HepG2 (cell line): ENCODE measurements around the gene GATA3. TPM values are rescaled to one million over a fixed set of nuclear protein-coding genes. Genes with fewer than 3 reads are reported as not detected.

Experiments used
- ATAC-seq: fragments of 200-7000 bp; cut with Tn5 transposase; 3 replicates; pipeline ENCODE4 v1.9.1; 2020; ENCODE audit warnings: mild to moderate bottlenecking, moderate library complexity
- BruUV-seq: library from RNA; stranded (reverse); fragments of 400-500 nt; replicated peaks from 2 replicates; lab custom pipeline; 2021; lab: Mats Ljungman, UMichigan
- CTCF ChIA-PET: fragments of 300-600 bp; formaldehyde crosslinking; extraction: SDS; loops from one replicate; lab custom pipeline; 2021; ENCODE audit warnings: low total read pairs, inconsistent platforms, low intra/inter-chr PET ratio; lab: Yijun Ruan, JAX
- POLR2A ChIA-PET: fragments of 350-600 bp; sonication (Branson Sonifier 250); formaldehyde crosslinking; loops from one replicate; lab custom pipeline; 2020; ENCODE audit warnings: antibody characterized with exemption, inconsistent platforms; lab: Yijun Ruan, JAX
- DNase-seq: peaks from one replicate; pipeline ENCODE4 v3.0.0-alpha.2; 2015; ENCODE audit warnings: low spot score
- FAIRE-seq: peaks from 3 replicates; lab custom pipeline; 2011; peaks lifted over from hg19 to GRCh38; lab: Jason Lieb, UNC
- H2AFZ ChIP-seq: one replicate; pipeline ENCODE4 v1.6.1; 2011; ENCODE audit warnings: low read length, inconsistent platforms
- H3K27ac ChIP-seq: fragments of 300-600 bp; 3 replicates; pipeline ENCODE4 v1.8.0; 2011; ENCODE audit warnings: mixed run types, mild to moderate bottlenecking, mixed read lengths, low read length, inconsistent platforms; ENCODE audit not compliant: insufficient read depth; ENCODE audit errors: extremely low read length
- H3K27me3 ChIP-seq, 2 experiments: fragments of 200-600 bp in 1 of 2; 2 replicates in 1 of 2; 3 replicates in 1 of 2; pipeline versions ENCODE4 v1.6.0 to v1.8.0; 2011; ENCODE audit warnings: low read length in 2 of 2, mild to moderate bottlenecking in 2 of 2, moderate library complexity in 2 of 2, inconsistent platforms in 1 of 2; ENCODE audit not compliant: insufficient read depth in 2 of 2, control insufficient read depth in 1 of 2
- H3K36me3 ChIP-seq, 2 experiments: fragments of 200-600 bp in 1 of 2; replicated peaks in 1 of 2; 2 replicates in 1 of 2; 3 replicates in 1 of 2; pipeline versions ENCODE4 v1.5.1 to v1.8.0; 2011; ENCODE audit warnings: low read length in 2 of 2, inconsistent platforms in 1 of 2; ENCODE audit not compliant: insufficient read depth in 2 of 2, control insufficient read depth in 1 of 2
- H3K4me1 ChIP-seq: 2 replicates; pipeline ENCODE4 v1.5.1; 2012; ENCODE audit warnings: low read length, inconsistent platforms; ENCODE audit not compliant: insufficient read depth
- H3K4me2 ChIP-seq: 2 replicates; pipeline ENCODE4 v1.6.0; 2011; ENCODE audit warnings: low read depth, low read length, inconsistent platforms
- H3K4me3 ChIP-seq, 3 experiments: fragments of 200-600 bp in 1 of 3; sonication (generic), shearing (Covaris generic) in 1 of 3; replicated peaks in 1 of 3; 2 replicates each; pipeline ENCODE4 v1.5.1; 2011 to 2016; ENCODE audit warnings: low read length in 3 of 3, inconsistent platforms in 2 of 3, low read depth in 2 of 3, mild to moderate bottlenecking in 2 of 3, control low read depth in 1 of 3, mixed read lengths in 1 of 3; ENCODE audit not compliant: insufficient read depth in 1 of 3
- H3K79me2 ChIP-seq: one replicate; pipeline ENCODE4 v1.6.1; 2011; ENCODE audit warnings: low read length, inconsistent platforms; ENCODE audit not compliant: insufficient read depth
- H3K9ac ChIP-seq: 2 replicates; pipeline ENCODE4 v1.6.0; 2011; ENCODE audit warnings: mild to moderate bottlenecking, low read depth, low read length, inconsistent platforms; ENCODE audit not compliant: insufficient read depth
- H3K9me3 ChIP-seq: 2 replicates; pipeline ENCODE4 v1.5.1; 2012; ENCODE audit warnings: mild to moderate bottlenecking, low read length
- H4K20me1 ChIP-seq: 2 replicates; pipeline ENCODE4 v1.6.0; 2011; ENCODE audit warnings: inconsistent platforms, mild to moderate bottlenecking, low read length, moderate library complexity; ENCODE audit not compliant: insufficient read depth
- CBX2 ChIP-seq, 2 experiments: fragments of 200-600 bp in 1 of 2; sonication (generic); formaldehyde crosslinking in 1 of 2; IDR thresholded peaks; 2 replicates each; pipeline versions ENCODE4 v1.7.0 to v1.8.1; 2018 to 2022; ENCODE audit warnings: low read depth in 2 of 2, low read length in 1 of 2, mild to moderate bottlenecking in 1 of 2, missing genetic modification reagents in 1 of 2
- EZH2 ChIP-seq: conservative IDR thresholded peaks from 2 replicates; pipeline ENCODE4 v1.6.1; 2012; ENCODE audit warnings: mild to moderate bottlenecking, low read depth, low read length, moderate library complexity
- MNT ChIP-seq: fragments of 450-650 bp; IDR thresholded peaks from 2 replicates; pipeline ENCODE4 v1.6.1; 2016
- NFYB ChIP-seq: sonication (generic); formaldehyde crosslinking; IDR thresholded peaks from 2 replicates; pipeline ENCODE4 v1.4.0; 2020; ENCODE audit warnings: missing genetic modification reagents
- ZNF33A ChIP-seq: sonication (generic); formaldehyde crosslinking; IDR thresholded peaks from 2 replicates; pipeline ENCODE4 v1.5.1; 2020; ENCODE audit warnings: missing genetic modification reagents, mild to moderate bottlenecking, moderate library complexity, borderline replicate concordance
- ZNF414 ChIP-seq: sonication (generic); formaldehyde crosslinking; IDR thresholded peaks from 2 replicates; pipeline ENCODE4 v1.5.0; 2020; ENCODE audit warnings: missing genetic modification reagents
- ZNF446 ChIP-seq: sonication (generic); formaldehyde crosslinking; IDR thresholded peaks from 2 replicates; pipeline ENCODE4 v1.5.0; 2020; ENCODE audit warnings: mild to moderate bottlenecking, missing genetic modification reagents
- ZNF550 ChIP-seq: sonication (generic); formaldehyde crosslinking; IDR thresholded peaks from 2 replicates; pipeline ENCODE4 v1.4.0; 2020; ENCODE audit warnings: mild to moderate bottlenecking, missing genetic modification reagents, borderline replicate concordance
- ZNF563 ChIP-seq: sonication (generic); formaldehyde crosslinking; IDR thresholded peaks from 2 replicates; pipeline ENCODE4 v1.8.0; 2022; ENCODE audit warnings: mild to moderate bottlenecking, moderate library complexity, missing genetic modification reagents
- ZNF574 ChIP-seq: sonication (generic); formaldehyde crosslinking; IDR thresholded peaks from 2 replicates; pipeline ENCODE4 v1.4.0; 2020; ENCODE audit warnings: missing genetic modification reagents
- WGBS: methylation state at CpG from one replicate; pipeline ENCODE4 v1.1.6; 2017; ENCODE audit warnings: low lambda C conversion rate; 5-methylcytosine and 5-hydroxymethylcytosine counted together
- in situ Hi-C: cut with HindIII; loops from 2 replicates; pipeline ENCODE4 v1.10.0; 2017; ENCODE audit warnings: low pct_unique_long_range_greater_than_20kb; ENCODE audit not compliant: extremely low pct_ligation_motif_present
- intact Hi-C: fragments of 100-400 bp; cut with micrococcal nuclease; formaldehyde crosslinking; loops from one replicate; pipeline ENCODE4 v1.10.0; 2022; ENCODE audit not compliant: unreplicated experiment
- polyA plus RNA-seq, 8 experiments: library from polyadenylated mRNA; depleted of rRNA in 3 of 8; stranded (reverse) in 7 of 8; unstranded in 1 of 8; fragments of >200 nt; fragmentation: Illumina TruSeq in 4 of 8; extraction: Trizol in 4 of 8; gene quantifications; 2 replicates each; pipeline versions ENCODE4 v1.2.1 to v1.2.3, GENCODE V29; 2011 to 2016; ENCODE audit warnings: low read depth in 4 of 8, missing spikeins in 1 of 8, mixed read lengths in 1 of 8; ENCODE audit not compliant: insufficient read depth in 1 of 8
- total RNA-seq, 5 experiments: library from RNA; depleted of rRNA; stranded (reverse); fragments of >200 nt; fragmentation: Illumina TruSeq; extraction: Trizol; gene quantifications; 2 replicates each; pipeline ENCODE4 v1.2.3, GENCODE V29; 2016; ENCODE audit warnings: low read depth in 1 of 5

GATA3 gene
- total and polyA plus RNA-seq, 2 of the 13 experiments (the other 11 are each of a cell fraction or from before 2014, with no cell fraction given), result not detected

- peak overlapping the region; percentile 73 for H3K4me2 ChIP-seq
- no peak for FAIRE-seq
- in situ Hi-C loops (no loop called here), intact Hi-C loops (no loop called here)
- peaks cover 35% of the 10 kb centered on the region; the same call in 1 of the 2 replicates for H4K20me1 ChIP-seq
- WGBS, result 6% methylated on average over 9 of the region's 68 CpGs
- H3K79me2 ChIP-seq, result no peaks in the 10 kb centered on the region
- CTCF ChIA-PET, result no interaction called here
- DNase-seq, result no peak
- POLR2A ChIA-PET, result no interaction called here
- H2AFZ ChIP-seq, result no peak overlapping the region
- peak overlapping the region; percentile 53 to 63 (median 57) for H3K4me3 ChIP-seq
- peak; percentile 28 for ATAC-seq
- no TSS peak for BruUV-seq
- peaks cover 24 to 81% of the 10 kb centered on the region in 2 experiments for H3K27me3 ChIP-seq
- H3K4me1 ChIP-seq, result peaks cover 23% of the 10 kb centered on the region
- peak overlapping the region; percentile 5 for H3K27ac ChIP-seq
- H3K9ac ChIP-seq, result no peak overlapping the region
- H3K9me3 ChIP-seq, result no peaks in the 10 kb centered on the region
- H3K36me3 ChIP-seq, result no peaks in the 10 kb centered on the region
- 0 out of 2 replicates have a peak, but pooled peaks have one; percentile 1 for TF ChIP-seq ZNF563 (CRISPR knock-in tag)
- TF ChIP-seq ZNF33A, result no peak
- TF ChIP-seq CBX2 (IDR thresholded peaks at IDR 0.05; ENCODE audit: low read depth, low read length), result peak; percentile 43; the same call in 1 of the 2 replicates
- TF ChIP-seq CBX2 (CRISPR knock-in tag; IDR thresholded peaks at IDR 0.05; ENCODE audit: low read depth), result no peak
- 0 out of 2 replicates have a peak, but pooled peaks have one; percentile 11 for TF ChIP-seq ZNF574 (CRISPR knock-in tag)
- TF ChIP-seq EZH2, result peak; percentile 83; the same call in 1 of the 2 replicates
- 0 out of 2 replicates have a peak, but pooled peaks have one; percentile 15 for TF ChIP-seq ZNF446
- no peak for TF ChIP-seq ZNF550
- TF ChIP-seq MNT, result no peak
- no peak for TF ChIP-seq NFYB (CRISPR knock-in tag)
- TF ChIP-seq ZNF414 (CRISPR knock-in tag), result 0 out of 2 replicates have a peak, but pooled peaks have one; percentile 14
Measured at GRCh38 chr10:8049865-8050555, 4.5 kb upstream of the GATA3 start.
